Fibroblast of skin of abdomen (primary cell): Measurements from ENCODE around the gene XAGE3.

Experiments
- DNase-seq: peaks from one replicate; pipeline ENCODE4 v3.0.0-alpha.2; 2013

XAGE3 gene

GRCh38 chrX:52839137-52839536, 28.7 kb downstream of the XAGE3 start:
- DNase-seq, result no peak

DNA sequence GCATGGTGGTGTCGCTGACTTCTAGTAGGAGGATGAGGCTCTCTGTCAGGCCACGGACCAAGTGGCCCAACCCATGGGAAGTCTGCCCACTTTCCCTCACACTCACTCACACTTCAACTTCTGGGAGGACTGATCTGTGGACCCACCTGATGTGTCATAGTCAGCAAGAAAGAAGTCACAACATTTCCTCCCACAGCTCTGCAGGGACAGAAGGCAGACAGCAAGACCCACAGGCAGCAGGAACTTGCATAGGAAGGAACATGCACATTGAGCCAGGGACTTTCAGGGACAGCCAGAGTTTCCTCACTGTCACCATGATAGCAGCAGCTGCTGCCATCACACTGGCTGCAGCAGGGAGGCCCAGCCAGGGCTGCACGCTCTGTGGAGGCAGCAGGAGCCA, 37.3 kb downstream of the XAGE3 start:
- DNase-seq, result no peak

- DNase-seq, result no peak
These were observed 43.3 kb downstream of the XAGE3 start for GRCh38 chrX:52824608-52825007.

DNA sequence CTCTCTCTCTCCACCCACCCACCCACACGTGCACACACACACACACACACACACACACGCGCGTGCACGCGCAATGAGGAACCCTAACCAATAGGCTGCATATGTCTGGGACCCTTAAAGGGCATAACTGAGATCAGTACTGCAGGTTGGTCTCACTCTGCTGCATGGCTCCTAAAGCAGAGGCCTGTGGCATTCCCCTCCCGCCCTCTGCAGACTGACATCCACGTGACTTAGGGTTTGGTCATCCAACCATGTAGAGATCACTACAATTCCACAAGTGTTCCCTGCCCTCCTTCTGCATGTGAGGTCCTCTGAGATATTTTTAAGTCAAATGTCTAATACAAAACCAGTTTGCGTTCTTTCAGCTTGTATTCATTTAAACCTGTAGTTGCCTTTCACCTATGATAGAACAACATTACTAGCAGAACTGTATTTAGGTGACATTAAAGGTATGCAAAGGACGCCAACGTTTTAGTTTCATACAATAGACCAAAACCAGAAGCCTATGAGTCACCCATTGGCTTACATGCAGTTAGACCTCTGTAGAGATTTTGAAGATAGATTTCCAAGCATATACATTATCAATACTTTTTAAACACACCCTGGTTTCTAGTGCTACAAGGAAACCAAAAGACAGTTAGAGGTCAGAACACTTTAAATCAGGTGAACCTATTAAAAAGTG, 46.7 kb downstream of the XAGE3 start:
- DNase-seq, result no peak

DNA sequence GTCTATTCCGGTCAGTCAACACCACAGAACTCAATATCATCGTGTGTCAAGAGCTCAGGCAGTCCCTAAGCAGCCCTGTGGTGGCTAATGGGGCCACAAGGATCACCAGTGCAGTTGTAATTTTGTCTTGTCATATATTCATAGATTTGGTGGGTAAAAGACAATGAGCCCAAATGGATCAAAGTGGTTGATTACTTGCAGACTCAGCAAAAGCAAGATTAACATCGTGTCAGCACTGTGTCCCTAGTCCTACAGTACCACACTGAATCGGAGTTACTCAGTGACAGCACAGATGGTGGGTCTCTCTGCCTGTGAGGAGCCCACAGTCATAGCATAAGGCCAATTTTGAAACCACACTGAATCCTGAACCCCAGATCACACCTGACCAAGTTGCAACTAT, 48.1 kb downstream of the XAGE3 start:
- no peak for DNase-seq
